HepG2 (cell line): Measurements from ENCODE around the gene LIPT1. TPM values are rescaled to one million over a fixed set of nuclear protein-coding genes. Genes with fewer than 3 reads are reported as not detected.
A peak's percentile ranks its signal among the peaks of the same experiment; 100 is the strongest.

ENCODE experiments used
- FOXM1 ChIP-seq: sonication (generic); formaldehyde crosslinking; IDR thresholded peaks from 2 replicates; pipeline ENCODE4 v1.5.0; 2020; ENCODE audit warnings: missing genetic modification reagents
- MEF2D ChIP-seq: sonication (generic); formaldehyde crosslinking; IDR thresholded peaks from 2 replicates; pipeline ENCODE4 v1.5.1; 2020; ENCODE audit warnings: mild to moderate bottlenecking, missing genetic modification reagents
- ZBTB7B ChIP-seq: sonication (generic); formaldehyde crosslinking; IDR thresholded peaks from 2 replicates; pipeline ENCODE4 v1.4.0; 2020; ENCODE audit warnings: missing genetic modification reagents
- ZFYVE20 ChIP-seq: sonication (generic); formaldehyde crosslinking; IDR thresholded peaks from 2 replicates; pipeline ENCODE4 v1.8.0; 2023; ENCODE audit warnings: low read depth, mild to moderate bottlenecking, moderate library complexity, missing genetic modification reagents, borderline replicate concordance
- ZNF883 ChIP-seq: sonication (generic); formaldehyde crosslinking; IDR thresholded peaks from 2 replicates; pipeline ENCODE4 v1.5.1; 2020; ENCODE audit warnings: mild to moderate bottlenecking, missing genetic modification reagents; ENCODE audit errors: not compliant biosample characterization
- ZSCAN29 ChIP-seq: sonication (generic); formaldehyde crosslinking; conservative IDR thresholded peaks from 2 replicates; pipeline ENCODE4 v1.4.0; 2020; ENCODE audit warnings: mild to moderate bottlenecking, missing genetic modification reagents
- polyA plus RNA-seq, 8 experiments: library from polyadenylated mRNA; depleted of rRNA in 3 of 8; stranded (reverse) in 7 of 8; unstranded in 1 of 8; fragments of >200 nt; fragmentation: Illumina TruSeq in 4 of 8; extraction: Trizol in 4 of 8; gene quantifications; 2 replicates each; pipeline versions ENCODE4 v1.2.1 to v1.2.3, GENCODE V29; 2011 to 2016; ENCODE audit warnings: low read depth in 4 of 8, missing spikeins in 1 of 8, mixed read lengths in 1 of 8; ENCODE audit not compliant: insufficient read depth in 1 of 8
- total RNA-seq, 5 experiments: library from RNA; depleted of rRNA; stranded (reverse); fragments of >200 nt; fragmentation: Illumina TruSeq; extraction: Trizol; gene quantifications; 2 replicates each; pipeline ENCODE4 v1.2.3, GENCODE V29; 2016; ENCODE audit warnings: low read depth in 1 of 5
- TF ChIP-seq, protein P1 (sequence below), 2 experiments: IDR thresholded peaks; 2 replicates each; pipeline ENCODE4 v1.6.1; 2011 to 2012; ENCODE audit warnings: low read length in 2 of 2, borderline replicate concordance in 1 of 2, low read depth in 1 of 2, mild to moderate bottlenecking in 1 of 2, moderate library complexity in 1 of 2
- TF ChIP-seq, protein P2 (sequence below): sonication (generic); formaldehyde crosslinking; IDR thresholded peaks from 2 replicates; pipeline ENCODE4 v1.4.0; 2020; ENCODE audit warnings: mild to moderate bottlenecking, missing genetic modification reagents
- TF ChIP-seq, protein P3 (sequence below): sonication (generic); formaldehyde crosslinking; IDR thresholded peaks from 2 replicates; pipeline ENCODE4 v1.4.0; 2020; ENCODE audit warnings: missing genetic modification reagents
- TF ChIP-seq, protein P4 (sequence below): sonication (generic); formaldehyde crosslinking; IDR thresholded peaks from 2 replicates; pipeline ENCODE4 v1.8.0; 2022; ENCODE audit warnings: missing genetic modification reagents, low read depth, mild to moderate bottlenecking, borderline replicate concordance
- TF ChIP-seq, protein P5 (sequence below): sonication (generic); formaldehyde crosslinking; IDR thresholded peaks from 2 replicates; pipeline ENCODE4 v1.8.1; 2022; ENCODE audit warnings: low read depth, mild to moderate bottlenecking, missing genetic modification reagents

LIPT1 gene
- total and polyA plus RNA-seq, 2 of the 13 experiments (the other 11 are each of a cell fraction or from before 2014, with no cell fraction given) = 8.0 to 9.6 TPM

DNA sequence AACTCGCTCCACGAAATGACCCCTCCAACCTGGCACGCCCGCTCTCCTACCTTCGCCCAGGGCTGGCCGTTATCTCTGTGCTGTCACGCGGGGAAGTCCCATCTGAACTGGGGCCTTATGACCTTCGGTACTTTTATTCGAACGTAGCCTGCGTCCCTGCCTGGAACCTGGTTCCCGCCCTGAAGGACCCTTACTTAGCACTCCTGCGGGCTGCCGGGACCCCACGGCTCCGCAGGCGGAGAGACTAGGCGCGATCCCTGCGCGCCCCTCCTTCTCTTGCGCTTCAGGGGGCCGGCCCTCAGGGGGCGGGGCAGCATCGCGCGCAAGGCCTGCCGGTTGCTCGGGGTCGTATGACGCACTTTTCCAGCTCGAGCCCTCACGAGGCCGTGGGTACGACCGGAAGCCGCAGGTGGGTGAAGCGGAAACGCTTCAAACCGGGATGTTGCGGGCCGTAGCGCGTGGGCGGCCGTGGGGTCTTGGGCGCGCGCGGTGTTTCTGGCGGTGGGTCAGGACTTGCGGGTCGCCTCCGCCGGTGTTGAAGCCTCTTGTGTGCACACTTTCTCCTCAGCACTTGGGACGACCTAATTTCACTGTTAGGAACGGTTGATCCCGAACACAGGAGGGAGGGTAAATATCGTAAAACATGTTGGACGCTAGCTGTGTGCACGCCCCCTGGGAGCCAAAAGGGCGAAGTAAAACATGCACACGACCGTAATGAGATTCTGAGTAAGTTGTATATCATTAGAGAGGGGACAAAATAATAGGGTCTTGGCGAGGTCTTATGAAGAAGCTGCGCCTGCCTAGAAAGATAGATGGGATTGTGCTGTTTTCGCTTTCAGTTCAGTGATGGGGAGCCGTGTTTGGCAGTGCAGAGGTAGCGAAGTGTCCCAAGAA, at the start of gene LIPT1, which contains the start of gene TSGA10 (continued):
- TF ChIP-seq, protein P1, sequence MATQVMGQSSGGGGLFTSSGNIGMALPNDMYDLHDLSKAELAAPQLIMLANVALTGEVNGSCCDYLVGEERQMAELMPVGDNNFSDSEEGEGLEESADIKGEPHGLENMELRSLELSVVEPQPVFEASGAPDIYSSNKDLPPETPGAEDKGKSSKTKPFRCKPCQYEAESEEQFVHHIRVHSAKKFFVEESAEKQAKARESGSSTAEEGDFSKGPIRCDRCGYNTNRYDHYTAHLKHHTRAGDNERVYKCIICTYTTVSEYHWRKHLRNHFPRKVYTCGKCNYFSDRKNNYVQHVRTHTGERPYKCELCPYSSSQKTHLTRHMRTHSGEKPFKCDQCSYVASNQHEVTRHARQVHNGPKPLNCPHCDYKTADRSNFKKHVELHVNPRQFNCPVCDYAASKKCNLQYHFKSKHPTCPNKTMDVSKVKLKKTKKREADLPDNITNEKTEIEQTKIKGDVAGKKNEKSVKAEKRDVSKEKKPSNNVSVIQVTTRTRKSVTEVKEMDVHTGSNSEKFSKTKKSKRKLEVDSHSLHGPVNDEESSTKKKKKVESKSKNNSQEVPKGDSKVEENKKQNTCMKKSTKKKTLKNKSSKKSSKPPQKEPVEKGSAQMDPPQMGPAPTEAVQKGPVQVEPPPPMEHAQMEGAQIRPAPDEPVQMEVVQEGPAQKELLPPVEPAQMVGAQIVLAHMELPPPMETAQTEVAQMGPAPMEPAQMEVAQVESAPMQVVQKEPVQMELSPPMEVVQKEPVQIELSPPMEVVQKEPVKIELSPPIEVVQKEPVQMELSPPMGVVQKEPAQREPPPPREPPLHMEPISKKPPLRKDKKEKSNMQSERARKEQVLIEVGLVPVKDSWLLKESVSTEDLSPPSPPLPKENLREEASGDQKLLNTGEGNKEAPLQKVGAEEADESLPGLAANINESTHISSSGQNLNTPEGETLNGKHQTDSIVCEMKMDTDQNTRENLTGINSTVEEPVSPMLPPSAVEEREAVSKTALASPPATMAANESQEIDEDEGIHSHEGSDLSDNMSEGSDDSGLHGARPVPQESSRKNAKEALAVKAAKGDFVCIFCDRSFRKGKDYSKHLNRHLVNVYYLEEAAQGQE (IDR thresholded peaks at IDR 0.05; ENCODE audit: borderline replicate concordance in 1 of 2, low read depth in 1 of 2, low read length in 2 of 2) = no peak; a peak in 1 of 4 replicates
- 0 out of 2 replicates have a peak, but pooled peaks have one; percentile 81 for TF ChIP-seq ZFYVE20
- TF ChIP-seq, protein P2, sequence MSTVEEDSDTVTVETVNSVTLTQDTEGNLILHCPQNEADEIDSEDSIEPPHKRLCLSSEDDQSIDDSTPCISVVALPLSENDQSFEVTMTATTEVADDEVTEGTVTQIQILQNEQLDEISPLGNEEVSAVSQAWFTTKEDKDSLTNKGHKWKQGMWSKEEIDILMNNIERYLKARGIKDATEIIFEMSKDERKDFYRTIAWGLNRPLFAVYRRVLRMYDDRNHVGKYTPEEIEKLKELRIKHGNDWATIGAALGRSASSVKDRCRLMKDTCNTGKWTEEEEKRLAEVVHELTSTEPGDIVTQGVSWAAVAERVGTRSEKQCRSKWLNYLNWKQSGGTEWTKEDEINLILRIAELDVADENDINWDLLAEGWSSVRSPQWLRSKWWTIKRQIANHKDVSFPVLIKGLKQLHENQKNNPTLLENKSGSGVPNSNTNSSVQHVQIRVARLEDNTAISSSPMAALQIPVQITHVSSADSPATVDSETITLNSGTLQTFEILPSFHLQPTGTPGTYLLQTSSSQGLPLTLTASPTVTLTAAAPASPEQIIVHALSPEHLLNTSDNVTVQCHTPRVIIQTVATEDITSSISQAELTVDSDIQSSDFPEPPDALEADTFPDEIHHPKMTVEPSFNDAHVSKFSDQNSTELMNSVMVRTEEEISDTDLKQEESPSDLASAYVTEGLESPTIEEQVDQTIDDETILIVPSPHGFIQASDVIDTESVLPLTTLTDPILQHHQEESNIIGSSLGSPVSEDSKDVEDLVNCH = peak; percentile 82
- peak; percentile 97 for TF ChIP-seq ZSCAN29
- TF ChIP-seq, protein P3, sequence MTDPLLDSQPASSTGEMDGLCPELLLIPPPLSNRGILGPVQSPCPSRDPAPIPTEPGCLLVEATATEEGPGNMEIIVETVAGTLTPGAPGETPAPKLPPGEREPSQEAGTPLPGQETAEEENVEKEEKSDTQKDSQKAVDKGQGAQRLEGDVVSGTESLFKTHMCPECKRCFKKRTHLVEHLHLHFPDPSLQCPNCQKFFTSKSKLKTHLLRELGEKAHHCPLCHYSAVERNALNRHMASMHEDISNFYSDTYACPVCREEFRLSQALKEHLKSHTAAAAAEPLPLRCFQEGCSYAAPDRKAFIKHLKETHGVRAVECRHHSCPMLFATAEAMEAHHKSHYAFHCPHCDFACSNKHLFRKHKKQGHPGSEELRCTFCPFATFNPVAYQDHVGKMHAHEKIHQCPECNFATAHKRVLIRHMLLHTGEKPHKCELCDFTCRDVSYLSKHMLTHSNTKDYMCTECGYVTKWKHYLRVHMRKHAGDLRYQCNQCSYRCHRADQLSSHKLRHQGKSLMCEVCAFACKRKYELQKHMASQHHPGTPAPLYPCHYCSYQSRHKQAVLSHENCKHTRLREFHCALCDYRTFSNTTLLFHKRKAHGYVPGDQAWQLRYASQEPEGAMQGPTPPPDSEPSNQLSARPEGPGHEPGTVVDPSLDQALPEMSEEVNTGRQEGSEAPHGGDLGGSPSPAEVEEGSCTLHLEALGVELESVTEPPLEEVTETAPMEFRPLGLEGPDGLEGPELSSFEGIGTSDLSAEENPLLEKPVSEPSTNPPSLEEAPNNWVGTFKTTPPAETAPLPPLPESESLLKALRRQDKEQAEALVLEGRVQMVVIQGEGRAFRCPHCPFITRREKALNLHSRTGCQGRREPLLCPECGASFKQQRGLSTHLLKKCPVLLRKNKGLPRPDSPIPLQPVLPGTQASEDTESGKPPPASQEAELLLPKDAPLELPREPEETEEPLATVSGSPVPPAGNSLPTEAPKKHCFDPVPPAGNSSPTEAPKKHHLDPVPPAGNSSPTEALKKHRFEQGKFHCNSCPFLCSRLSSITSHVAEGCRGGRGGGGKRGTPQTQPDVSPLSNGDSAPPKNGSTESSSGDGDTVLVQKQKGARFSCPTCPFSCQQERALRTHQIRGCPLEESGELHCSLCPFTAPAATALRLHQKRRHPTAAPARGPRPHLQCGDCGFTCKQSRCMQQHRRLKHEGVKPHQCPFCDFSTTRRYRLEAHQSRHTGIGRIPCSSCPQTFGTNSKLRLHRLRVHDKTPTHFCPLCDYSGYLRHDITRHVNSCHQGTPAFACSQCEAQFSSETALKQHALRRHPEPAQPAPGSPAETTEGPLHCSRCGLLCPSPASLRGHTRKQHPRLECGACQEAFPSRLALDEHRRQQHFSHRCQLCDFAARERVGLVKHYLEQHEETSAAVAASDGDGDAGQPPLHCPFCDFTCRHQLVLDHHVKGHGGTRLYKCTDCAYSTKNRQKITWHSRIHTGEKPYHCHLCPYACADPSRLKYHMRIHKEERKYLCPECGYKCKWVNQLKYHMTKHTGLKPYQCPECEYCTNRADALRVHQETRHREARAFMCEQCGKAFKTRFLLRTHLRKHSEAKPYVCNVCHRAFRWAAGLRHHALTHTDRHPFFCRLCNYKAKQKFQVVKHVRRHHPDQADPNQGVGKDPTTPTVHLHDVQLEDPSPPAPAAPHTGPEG (CRISPR knock-in tag) = peak; percentile 83; the same call in 1 of the 2 replicates
- no peak; the same call in 1 of the 2 replicates for TF ChIP-seq FOXM1
- TF ChIP-seq, protein P4, sequence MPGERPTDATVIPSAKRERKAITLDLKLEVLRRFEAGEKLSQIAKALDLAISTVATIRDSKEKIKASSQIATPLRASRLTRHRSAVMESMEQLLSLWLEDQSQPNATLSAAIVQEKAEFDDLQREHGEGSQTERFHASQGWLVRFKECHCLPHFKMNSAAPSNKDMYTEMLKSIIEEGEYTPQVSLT (CRISPR knock-in tag) = peak; percentile 98
- TF ChIP-seq, protein P5, sequence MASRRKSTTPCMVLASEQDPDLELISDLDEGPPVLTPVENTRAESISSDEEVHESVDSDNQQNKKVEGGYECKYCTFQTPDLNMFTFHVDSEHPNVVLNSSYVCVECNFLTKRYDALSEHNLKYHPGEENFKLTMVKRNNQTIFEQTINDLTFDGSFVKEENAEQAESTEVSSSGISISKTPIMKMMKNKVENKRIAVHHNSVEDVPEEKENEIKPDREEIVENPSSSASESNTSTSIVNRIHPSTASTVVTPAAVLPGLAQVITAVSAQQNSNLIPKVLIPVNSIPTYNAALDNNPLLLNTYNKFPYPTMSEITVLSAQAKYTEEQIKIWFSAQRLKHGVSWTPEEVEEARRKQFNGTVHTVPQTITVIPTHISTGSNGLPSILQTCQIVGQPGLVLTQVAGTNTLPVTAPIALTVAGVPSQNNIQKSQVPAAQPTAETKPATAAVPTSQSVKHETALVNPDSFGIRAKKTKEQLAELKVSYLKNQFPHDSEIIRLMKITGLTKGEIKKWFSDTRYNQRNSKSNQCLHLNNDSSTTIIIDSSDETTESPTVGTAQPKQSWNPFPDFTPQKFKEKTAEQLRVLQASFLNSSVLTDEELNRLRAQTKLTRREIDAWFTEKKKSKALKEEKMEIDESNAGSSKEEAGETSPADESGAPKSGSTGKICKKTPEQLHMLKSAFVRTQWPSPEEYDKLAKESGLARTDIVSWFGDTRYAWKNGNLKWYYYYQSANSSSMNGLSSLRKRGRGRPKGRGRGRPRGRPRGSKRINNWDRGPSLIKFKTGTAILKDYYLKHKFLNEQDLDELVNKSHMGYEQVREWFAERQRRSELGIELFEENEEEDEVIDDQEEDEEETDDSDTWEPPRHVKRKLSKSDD (CRISPR knock-in tag) = peak; percentile 98
- TF ChIP-seq MEF2D = peak; percentile 92
- peak; percentile 100 for TF ChIP-seq ZBTB7B
- peak; percentile 99 for TF ChIP-seq ZNF883 (CRISPR knock-in tag)
